HAP-1 (cell line): Measurements from ENCODE around the gene ASCC2.

Experiments used
- DNase-seq, 2 experiments: peaks; one replicate each; pipeline ENCODE4 v3.0.0-alpha.2; 2016 to 2020; ENCODE audit warnings: low spot score in 2 of 2
- H3K27me3 ChIP-seq: fragments of 250-450 bp; sonication (Bioruptor Pico); 2 replicates; pipeline ENCODE4 v1.5.1; 2020; ENCODE audit warnings: low read depth, mild to moderate bottlenecking, moderate library complexity
- H3K36me3 ChIP-seq: fragments of 250-450 bp; sonication (Bioruptor Pico); replicated peaks from 2 replicates; pipeline ENCODE4 v1.5.1; 2020; ENCODE audit warnings: mild to moderate bottlenecking
- H3K4me1 ChIP-seq: fragments of 250-450 bp; sonication (Bioruptor Pico); 2 replicates; pipeline ENCODE4 v1.5.1; 2020; ENCODE audit warnings: mild to moderate bottlenecking
- H3K4me3 ChIP-seq: fragments of 250-450 bp; sonication (Bioruptor Pico); 2 replicates; pipeline ENCODE4 v1.5.1; 2020; ENCODE audit warnings: mild to moderate bottlenecking, moderate library complexity
- H3K9me3 ChIP-seq: fragments of 250-450 bp; sonication (Bioruptor Pico); 2 replicates; pipeline ENCODE4 v1.5.1; 2020; ENCODE audit warnings: mild to moderate bottlenecking, moderate library complexity
- in situ Hi-C: fragments of 300-500 bp; cut with MboI; formaldehyde crosslinking; loops from 3 replicates; pipeline ENCODE4 v1.14.3; 2020; ENCODE audit warnings: low sequenced_read_pairs, inconsistent platforms, mixed read lengths

The ASCC2 gene

DNA sequence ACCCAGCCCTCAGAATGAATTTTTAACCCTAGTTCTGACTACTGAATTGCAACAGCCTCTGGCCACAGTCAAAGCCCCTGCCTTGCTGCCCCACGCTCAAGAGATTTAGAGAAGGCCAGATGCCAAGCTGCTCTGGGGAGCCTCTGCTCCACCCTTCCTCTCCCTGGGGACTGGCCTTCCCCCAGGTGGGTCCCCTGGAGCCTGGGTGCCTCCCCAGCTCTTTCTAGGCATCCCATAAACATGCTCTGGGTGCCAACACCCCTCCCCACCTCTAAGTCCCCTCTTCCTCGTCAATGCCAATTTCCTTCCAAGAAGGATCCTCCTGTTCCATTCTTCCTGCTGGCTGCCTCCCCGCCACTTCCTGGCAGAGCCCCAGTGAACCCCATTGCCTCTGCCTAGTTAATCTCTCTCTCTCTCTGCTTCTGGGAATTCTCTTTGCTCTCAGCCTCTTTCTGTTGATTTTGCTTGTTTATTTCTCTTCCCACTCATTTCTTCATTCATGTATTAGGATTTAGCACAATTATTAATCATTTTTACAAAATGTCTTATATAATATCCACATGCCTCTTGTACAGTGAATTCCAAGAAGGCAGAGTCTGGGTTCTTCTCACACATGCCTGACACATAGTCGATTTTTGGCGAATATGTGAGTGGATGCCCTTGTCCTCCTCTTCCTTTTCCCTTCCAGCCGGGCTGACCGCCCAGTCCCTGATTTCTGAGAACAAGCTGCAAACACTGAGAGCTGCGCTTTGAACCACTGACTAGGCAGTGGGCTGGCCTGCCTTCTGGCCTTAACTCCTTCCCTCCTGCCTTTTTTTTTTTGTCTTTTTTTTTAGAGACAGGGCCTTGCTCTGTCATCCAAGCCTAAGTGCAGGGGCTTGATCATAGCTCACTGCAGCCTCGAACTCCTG lies 53.4 kb downstream of the ASCC2 start:
- no peaks in the 10 kb centered on the region for H3K9me3 ChIP-seq
- H3K4me1 ChIP-seq: peaks cover 7% of the 10 kb centered on the region
- peaks cover 18% of the 10 kb centered on the region for H3K36me3 ChIP-seq
- H3K4me3 ChIP-seq: no peak overlapping the region
- H3K27me3 ChIP-seq: no peaks in the 10 kb centered on the region
- in situ Hi-C loops: no loop called here
- no peak for DNase-seq

DNA sequence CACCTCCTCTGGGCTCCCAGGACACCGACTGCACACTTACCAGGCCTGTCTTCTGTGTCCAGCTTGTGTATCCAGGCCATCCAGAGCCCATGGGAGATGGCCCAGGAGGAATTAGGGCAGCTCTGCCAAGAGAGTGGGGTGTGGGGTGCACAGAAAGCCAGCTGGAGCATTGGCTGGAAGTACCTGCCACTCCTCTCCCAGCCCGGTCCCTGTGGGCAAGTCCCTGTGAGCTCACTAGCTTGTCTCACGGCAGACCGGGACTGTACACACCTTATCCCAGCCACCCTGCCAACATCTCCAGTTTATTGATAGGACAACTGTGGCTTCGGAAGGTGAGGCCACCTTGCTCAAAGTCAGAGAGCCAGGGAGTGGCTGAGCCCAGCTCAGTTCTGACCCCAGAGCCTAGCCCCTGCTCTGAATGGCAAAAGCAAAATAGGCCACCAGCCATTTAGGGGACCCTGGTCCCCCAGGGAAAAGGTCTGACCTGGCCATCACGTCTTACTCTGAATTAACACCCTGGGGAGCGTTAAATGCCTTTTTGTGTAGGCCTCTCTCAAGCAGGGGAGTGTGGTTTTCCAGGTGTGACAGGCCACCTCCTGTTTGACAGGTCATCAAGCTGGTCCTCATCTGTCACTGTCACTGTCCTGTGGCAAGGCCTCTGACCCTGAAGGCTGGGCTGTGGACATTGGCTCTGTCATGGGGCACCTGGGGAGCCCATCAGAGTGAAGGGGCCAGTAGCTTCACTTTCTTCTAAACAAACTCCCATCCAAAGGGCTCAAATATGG lies 55.8 kb downstream of the ASCC2 start:
- Histone ChIP-seq H3K27me3 (no peaks in the 10 kb centered on the region), H3K36me3 (no peaks in the 10 kb centered on the region), H3K4me3 (no peak overlapping the region), H3K4me1 (peaks cover 11% of the 10 kb centered on the region), H3K9me3 (no peaks in the 10 kb centered on the region)
- DNase-seq: no peak
- in situ Hi-C loops: no loop called here

DNA sequence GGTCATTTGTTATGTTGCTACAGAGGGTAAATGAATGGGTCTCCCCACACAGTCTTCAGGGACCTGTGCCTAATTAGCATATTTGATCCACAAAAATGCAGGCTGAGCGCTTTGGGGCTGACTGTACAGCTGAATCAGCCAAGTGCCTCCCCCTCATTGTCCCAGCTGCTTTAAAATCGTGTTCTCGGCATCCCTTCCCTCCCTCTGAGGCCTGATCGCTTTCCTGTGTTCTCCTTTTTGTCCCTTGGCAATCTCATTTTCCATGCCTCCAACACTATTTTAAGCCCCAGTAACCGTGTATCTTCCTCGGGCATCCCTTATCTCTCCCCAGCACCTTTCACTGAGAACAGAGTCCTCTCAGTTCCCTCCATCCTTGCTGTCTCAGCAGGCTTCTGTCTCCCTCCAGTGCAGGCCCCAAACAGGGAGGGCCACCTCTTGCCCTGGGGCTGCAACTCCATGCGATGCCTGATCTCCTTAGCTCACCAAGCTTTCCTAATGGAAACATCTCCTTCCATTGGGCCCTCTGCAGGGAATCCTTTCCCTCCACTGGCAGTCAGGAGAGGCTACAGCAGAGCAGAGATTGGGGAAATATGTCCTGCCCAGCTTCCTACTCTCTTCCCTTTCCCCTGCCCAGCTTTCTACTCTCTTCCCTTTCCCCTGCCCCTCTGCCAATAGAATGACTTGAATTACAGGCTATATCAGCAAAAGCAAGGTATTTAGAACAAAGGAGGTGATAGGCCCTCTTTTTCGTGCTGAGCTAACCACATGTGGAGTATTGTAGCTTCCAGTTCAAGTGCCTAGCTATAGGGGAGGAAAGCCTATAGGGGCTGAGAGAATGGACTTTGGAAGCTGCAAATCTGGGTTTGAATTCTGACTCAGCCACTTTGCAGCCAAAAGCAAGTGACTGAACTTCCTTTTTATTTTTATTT lies 57.1 kb downstream of the ASCC2 start:
- Histone ChIP-seq H3K36me3 (no peaks in the 10 kb centered on the region), H3K27me3 (no peaks in the 10 kb centered on the region), H3K4me3 (no peak overlapping the region), H3K4me1 (peaks cover 11% of the 10 kb centered on the region), H3K9me3 (no peaks in the 10 kb centered on the region)
- in situ Hi-C loops: no loop called here
- peak in 1 of 2 experiments; percentile 29 for DNase-seq

DNA sequence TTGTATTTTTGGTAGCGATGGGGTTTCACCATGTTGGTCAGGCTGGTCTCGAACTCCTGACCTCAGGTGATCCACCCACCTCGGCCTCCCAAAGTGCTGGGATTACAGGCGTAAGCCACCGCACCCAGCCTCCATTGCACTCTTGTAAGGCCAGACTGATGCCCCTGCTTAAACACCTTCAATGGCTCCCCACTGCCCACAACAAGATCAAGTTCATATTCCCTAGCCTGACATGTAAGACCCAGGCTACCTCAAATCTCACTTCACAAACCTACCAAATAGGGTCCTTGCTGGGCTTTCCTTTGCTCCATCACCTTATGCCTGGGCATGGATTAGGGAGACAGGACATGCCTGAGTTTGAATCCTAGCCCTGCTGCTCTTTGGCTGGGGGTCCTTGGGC lies 57.9 kb downstream of the ASCC2 start:
- in situ Hi-C loops: no loop called here
- Histone ChIP-seq H3K4me3 (no peak overlapping the region), H3K36me3 (no peaks in the 10 kb centered on the region), H3K4me1 (peaks cover 11% of the 10 kb centered on the region), H3K9me3 (no peaks in the 10 kb centered on the region), H3K27me3 (no peaks in the 10 kb centered on the region)
- DNase-seq: no peak

DNA sequence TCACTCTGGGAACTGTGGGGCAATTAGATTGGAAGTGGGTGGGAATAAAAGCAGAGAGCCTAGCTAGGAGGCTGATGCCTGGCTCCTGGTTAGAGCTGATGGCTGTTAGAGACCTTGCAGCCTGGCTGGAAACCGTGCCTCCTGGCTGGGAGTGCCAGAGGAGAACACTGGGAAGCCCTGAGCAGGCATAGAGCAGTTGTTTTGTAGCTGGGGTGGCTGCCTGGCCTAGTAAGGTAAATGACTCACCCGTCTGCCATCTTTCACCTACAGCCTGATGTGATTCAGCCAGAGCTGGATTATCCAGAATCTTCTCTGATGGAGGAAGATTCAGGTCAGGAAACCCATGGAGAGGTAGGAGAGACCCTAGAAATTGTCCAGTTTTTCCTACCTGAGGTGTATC lies 64.8 kb downstream of the ASCC2 start:
- in situ Hi-C loops: no loop called here
- Histone ChIP-seq H3K36me3 (peaks cover 27% of the 10 kb centered on the region), H3K4me3 (no peak overlapping the region)

DNA sequence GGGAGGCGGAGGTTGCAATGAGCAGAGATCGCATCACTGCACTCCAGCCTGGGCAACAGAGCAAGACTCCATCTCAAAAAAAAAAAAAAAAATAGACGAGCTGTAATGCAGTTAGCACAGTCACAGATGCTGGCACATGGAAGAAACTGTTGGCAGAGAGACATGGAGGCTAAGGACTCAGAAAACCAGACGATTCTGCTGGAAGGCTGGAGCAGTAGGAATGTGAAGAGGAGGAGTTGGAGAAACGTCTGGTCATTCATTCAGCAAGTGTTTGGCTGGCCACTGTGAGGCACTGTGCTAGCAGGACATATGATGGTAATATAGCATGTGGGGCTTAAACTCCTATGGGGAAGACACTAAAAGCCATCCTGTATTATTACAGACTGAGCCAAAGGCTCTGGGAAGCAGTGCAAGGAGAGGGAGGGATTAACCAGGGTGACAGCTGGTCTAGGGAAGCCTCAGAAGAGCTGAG lies 65.9 kb downstream of the ASCC2 start:
- Histone ChIP-seq H3K4me1 (peaks cover 6% of the 10 kb centered on the region), H3K4me3 (no peak overlapping the region), H3K36me3 (peaks cover 27% of the 10 kb centered on the region), H3K9me3 (no peaks in the 10 kb centered on the region), H3K27me3 (no peaks in the 10 kb centered on the region)
- in situ Hi-C loops: no loop called here
- DNase-seq: peak; percentile 19 to 49

More for the DNA sequence above, 64.8 kb downstream of the ASCC2 start:
- Histone ChIP-seq H3K9me3 (no peaks in the 10 kb centered on the region), H3K27me3 (no peaks in the 10 kb centered on the region), H3K4me1 (peaks cover 4% of the 10 kb centered on the region)
- no peak for DNase-seq

DNA sequence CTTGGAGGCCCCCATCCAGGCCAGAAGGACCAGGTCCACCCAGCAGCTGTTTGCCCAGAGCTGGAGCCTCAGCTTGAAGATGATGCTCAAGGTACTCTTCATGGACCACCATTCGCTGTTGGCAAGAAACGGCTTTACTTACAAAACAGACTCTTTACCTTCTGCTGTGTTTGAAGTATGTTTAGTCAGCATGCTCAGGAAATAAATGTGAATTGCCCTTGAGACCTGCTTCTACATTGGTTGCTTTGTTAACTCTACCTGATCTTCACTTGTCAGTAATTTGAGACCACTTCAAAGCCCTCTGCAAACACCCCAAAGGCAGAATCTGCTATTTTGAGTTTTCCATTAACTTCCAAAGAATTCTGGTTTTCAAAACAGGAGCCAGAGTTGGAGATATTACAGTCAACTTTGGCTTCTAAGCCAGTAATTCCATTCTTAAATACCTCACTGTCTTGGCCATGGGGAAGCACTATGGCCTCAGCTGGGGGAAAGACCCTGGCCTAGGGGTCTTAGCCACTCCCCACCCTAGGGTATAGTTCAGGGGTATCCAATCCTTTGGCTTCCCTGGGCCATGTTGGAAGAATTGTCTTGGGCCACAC lies 68.3 kb downstream of the ASCC2 start:
- no peaks in the 10 kb centered on the region for H3K27me3 ChIP-seq
- H3K36me3 ChIP-seq: peaks cover 27% of the 10 kb centered on the region
- H3K9me3 ChIP-seq: no peaks in the 10 kb centered on the region
- DNase-seq: no peak
- H3K4me3 ChIP-seq: no peak overlapping the region
- H3K4me1 ChIP-seq: peaks cover 13% of the 10 kb centered on the region
- in situ Hi-C loops: no loop called here

DNA sequence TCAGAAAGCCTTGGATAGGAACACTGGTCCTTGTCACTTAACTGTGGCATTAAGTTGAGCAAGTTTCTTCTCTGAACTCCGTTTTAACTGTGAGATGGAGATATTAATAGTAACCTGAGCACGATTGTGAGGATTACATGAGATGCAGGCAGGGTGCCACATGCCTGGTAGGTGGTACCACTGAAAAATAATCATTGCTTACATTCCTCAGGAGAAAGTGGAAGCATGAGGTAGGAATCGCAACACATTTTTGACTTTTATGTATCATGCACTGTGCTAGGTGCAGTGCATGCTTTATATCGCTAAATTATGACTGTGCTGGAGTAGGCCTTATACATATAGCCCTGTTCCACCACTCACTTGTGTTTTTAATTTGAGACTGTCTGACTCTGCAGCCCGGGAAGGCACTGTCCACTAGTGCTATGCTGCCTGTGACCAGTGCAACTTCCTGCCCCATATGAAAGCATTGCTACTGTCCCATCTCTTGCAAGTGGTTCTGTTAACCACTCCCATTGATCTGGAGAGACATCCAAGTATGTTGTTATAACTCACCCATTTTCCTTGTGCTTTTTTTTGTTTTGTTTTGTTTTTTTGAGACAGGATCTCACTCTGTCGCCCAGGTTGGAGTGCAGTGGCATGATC lies 69.9 kb downstream of the ASCC2 start:
- no peak for DNase-seq
- H3K36me3 ChIP-seq: peaks cover 27% of the 10 kb centered on the region
- in situ Hi-C loops: no loop called here
- peak overlapping the region; percentile 75 for H3K4me3 ChIP-seq
- peaks cover 13% of the 10 kb centered on the region for H3K4me1 ChIP-seq
- H3K9me3 ChIP-seq: no peaks in the 10 kb centered on the region
- no peaks in the 10 kb centered on the region for H3K27me3 ChIP-seq

DNA sequence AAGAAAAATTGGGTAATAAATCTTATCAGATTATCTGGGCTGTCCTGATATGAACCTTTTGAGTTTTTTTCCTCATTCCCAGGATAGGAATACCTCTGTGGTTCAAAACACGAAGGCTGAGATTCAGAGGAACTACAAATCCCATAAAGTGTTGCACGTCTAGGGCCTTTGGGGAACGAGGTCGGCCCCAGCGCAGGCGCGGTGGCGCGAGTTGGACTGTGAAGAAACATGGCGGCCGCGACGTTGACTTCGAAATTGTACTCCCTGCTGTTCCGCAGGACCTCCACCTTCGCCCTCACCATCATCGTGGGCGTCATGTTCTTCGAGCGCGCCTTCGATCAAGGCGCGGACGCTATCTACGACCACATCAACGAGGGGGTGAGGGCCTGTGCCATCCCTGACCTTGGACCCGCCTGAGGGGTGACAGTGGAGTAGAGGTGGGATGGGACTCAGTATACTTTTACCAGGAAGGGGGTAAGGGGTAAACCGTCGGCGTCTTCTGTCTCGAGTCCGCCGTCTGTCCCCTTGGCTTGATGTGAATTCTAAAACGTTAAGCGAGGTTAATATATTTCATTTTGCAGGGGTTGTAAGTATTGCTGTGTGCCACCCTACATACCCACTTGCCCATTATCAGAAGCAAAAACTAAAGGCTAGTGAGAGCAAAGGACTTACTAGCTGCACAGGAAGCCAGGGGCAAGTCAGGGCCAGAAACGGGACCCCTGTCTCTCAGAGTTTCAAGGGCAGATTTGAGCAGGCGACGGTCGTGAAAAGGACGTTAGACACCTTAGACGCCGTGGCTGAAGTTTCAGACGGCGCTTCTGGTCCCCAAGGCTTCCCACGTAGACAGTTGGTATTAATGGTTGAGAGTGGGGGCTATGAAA lies 70.7 kb downstream of the ASCC2 start, which contains the start of gene UQCR10:
TSS of gene UQCR10 (plus strand) at position 199 of the 881 bp plus-strand sequence. CDS start at position 229, 30 bp downstream.
- no peaks in the 10 kb centered on the region for H3K27me3 ChIP-seq
- H3K9me3 ChIP-seq: no peaks in the 10 kb centered on the region
- peak within 1 kb of the TSS; percentile 75 for H3K4me3 ChIP-seq
- H3K36me3 ChIP-seq: peaks cover 27% of the 10 kb centered on the region
- DNase-seq: peak; percentile 87 to 94
- H3K4me1 ChIP-seq: peaks cover 13% of the 10 kb centered on the region
- in situ Hi-C loops: no loop called here

DNA sequence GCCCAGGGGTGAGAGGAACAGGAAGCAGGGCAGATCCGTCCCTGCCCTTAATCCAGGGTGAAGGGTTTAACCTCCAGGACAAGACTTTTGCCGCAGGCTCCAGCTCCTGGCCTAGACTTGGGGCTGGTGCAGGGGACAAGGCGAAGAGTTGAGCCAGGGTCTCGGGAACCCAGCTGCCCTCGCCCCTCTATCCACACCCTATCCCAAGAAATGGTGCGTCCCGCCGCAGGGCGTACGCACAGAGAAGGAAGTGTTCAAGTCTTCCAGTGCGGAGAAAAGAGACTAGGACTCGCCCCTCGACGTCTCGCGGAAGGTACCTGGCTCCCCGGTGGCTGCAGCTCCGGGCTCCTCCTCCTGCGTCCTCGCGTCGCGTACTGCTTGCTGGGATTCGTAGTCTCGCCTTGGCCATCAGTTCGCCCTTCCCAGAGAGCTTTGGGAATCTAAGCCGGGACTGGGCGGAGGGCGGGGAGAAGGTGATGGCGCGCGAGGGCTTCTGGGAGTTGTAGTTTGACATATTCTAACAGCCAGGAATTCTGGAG lies 71.4 kb downstream of the ASCC2 start, which contains the start of gene ZMAT5:
TSS of gene ZMAT5 (minus strand) at position 376 of the 539 bp plus-strand sequence. CDS start 18,463 bp downstream, outside the sequence.
- peak within 1 kb of the TSS; percentile 75 for H3K4me3 ChIP-seq
- in situ Hi-C loops: no loop called here
- no peaks in the 10 kb centered on the region for H3K9me3 ChIP-seq
- peak; percentile 97 to 99 for DNase-seq
- H3K36me3 ChIP-seq: peaks cover 27% of the 10 kb centered on the region
- H3K27me3 ChIP-seq: no peaks in the 10 kb centered on the region
- peaks cover 13% of the 10 kb centered on the region for H3K4me1 ChIP-seq

DNA sequence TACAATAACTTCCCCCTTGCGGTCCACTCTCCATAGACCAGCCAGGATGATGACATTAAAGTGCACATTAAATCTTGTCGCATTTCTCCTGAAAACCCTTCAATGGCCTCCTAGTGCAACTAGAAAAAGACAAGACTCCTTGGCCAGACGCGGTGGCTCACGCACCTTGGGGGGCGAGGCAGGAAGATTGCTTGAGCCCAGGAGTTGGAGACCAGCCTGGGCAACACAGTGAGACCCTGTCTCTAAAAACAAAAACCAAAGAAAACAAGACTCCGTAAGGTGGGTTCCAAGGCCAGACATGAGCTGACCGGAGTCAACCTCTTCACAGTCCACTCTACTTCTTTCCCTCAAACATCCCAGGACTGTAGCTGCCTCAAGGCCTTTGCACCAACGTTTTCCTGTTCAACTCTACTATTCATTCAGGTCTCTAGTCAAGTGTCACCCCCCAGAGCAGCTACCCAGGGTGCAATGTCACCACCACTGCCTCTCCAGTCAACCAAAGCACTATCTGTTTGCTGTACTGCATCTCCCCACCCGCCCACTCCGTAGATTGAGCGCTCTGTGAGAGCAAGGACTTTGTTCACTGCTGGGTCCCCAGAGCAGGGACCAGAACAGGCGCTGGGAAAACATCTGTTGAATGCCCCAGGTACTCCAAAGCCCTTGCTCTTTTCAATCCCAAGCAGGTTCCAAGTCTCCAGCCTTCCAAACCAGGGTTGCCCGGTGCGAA lies 72.0 kb downstream of the ASCC2 start:
- H3K36me3 ChIP-seq: peaks cover 27% of the 10 kb centered on the region
- DNase-seq: no peak
- peak overlapping the region; percentile 75 for H3K4me3 ChIP-seq
- H3K27me3 ChIP-seq: no peaks in the 10 kb centered on the region
- peaks cover 13% of the 10 kb centered on the region for H3K4me1 ChIP-seq
- in situ Hi-C loops: no loop called here
- H3K9me3 ChIP-seq: no peaks in the 10 kb centered on the region
